Measurements from ENCODE around the gene RASGRP3. TPM values are rescaled to one million over a fixed set of nuclear protein-coding genes. Genes with fewer than 3 reads are reported as not detected.

Gene RASGRP3
- total RNA-seq, 4 donors from 2014 or later: 3.7 to 10.6 (median 6.7) TPM

DNA sequence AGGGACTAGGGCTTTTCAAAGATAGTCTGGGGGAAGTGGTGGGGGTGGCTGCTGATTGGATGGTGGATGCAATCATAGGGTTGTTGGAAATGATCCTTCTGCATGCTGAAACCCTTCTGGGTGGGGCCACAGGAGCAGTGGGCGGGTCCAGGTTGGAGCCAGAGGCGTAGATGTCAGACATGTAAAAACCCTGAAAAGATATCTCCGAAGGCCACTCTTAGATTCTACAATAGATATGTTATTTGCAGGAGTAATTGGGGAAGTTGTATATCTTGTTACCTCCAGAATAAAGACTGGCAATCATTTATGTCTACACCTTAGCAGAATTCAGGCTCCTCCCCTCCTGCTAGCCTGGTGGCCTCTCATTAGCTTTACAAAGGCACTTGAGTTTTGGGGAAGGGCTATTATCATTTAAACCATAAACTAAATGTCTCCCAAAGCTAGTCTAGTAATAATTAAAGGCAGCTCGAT lies 130.8 kb downstream of the RASGRP3 start:
- Histone ChIP-seq H3K27ac (replicated peaks in 1 of 4) (no peak overlapping the region), H3K9me3 (no peaks in the 10 kb centered on the region), H3K36me3 (no peaks in the 10 kb centered on the region), H3K27me3 (no peaks in the 10 kb centered on the region), H3K4me1 (peaks cover 0 to 22% (median 17%) of the 10 kb centered on the region in 4 donors), H3K4me3 (no peak overlapping the region)
- TF ChIP-seq, protein P1, sequence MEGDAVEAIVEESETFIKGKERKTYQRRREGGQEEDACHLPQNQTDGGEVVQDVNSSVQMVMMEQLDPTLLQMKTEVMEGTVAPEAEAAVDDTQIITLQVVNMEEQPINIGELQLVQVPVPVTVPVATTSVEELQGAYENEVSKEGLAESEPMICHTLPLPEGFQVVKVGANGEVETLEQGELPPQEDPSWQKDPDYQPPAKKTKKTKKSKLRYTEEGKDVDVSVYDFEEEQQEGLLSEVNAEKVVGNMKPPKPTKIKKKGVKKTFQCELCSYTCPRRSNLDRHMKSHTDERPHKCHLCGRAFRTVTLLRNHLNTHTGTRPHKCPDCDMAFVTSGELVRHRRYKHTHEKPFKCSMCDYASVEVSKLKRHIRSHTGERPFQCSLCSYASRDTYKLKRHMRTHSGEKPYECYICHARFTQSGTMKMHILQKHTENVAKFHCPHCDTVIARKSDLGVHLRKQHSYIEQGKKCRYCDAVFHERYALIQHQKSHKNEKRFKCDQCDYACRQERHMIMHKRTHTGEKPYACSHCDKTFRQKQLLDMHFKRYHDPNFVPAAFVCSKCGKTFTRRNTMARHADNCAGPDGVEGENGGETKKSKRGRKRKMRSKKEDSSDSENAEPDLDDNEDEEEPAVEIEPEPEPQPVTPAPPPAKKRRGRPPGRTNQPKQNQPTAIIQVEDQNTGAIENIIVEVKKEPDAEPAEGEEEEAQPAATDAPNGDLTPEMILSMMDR (IDR thresholded peaks at IDR 0.05): no peak
- no peak for TF ChIP-seq POLR2A (IDR thresholded peaks at IDR 0.05; ENCODE audit: low read depth)
- TF ChIP-seq EP300 (IDR thresholded peaks at IDR 0.05): no peak
- no peak for TF ChIP-seq POLR2AphosphoS5 (IDR thresholded peaks at IDR 0.05)
- WGBS: 68% methylated on average over 4 of the region's 4 CpGs
- DNase-seq (ENCODE audit: extremely low spot score): no peak
- intact Hi-C loops (cut with DNase I): no loop called here

- TF ChIP-seq POLR2A (IDR thresholded peaks at IDR 0.05; ENCODE audit: low read depth): no peak
- TF ChIP-seq EP300 (IDR thresholded peaks at IDR 0.05): no peak
- TF ChIP-seq POLR2AphosphoS5 (IDR thresholded peaks at IDR 0.05): no peak
- TF ChIP-seq, protein P1 (IDR thresholded peaks at IDR 0.05): no peak
- DNase-seq (ENCODE audit: extremely low spot score): no peak
Measured at GRCh38 chr2:33607905-33608304, 131.5 kb downstream of the RASGRP3 start.

DNA sequence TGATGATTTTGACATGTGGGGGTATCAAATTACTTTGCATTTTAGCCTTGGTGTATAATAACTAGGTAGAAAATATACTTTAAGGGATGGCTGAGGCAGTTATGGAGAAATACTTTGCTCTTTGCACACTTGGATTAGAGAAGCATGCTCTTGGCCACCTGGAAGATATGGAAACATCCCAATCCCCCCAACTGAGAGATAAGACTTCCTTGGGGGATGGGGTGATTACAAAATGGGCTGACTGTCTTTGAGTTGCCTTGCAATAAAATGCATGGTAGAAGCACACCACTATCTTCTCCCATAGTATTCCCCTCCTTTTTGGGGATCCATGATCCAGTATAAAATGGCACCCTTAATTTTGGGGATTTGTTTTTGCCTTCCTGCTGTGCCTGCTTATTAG lies 137.7 kb downstream of the RASGRP3 start:
- intact Hi-C loops (cut with DNase I): no loop called here
- no peak overlapping the region for H3K27ac ChIP-seq (replicated peaks in 1 of 4)
- TF ChIP-seq, protein P1 (IDR thresholded peaks at IDR 0.05): no peak
- no peak for TF ChIP-seq POLR2AphosphoS5 (IDR thresholded peaks at IDR 0.05)
- no peak for TF ChIP-seq POLR2A (IDR thresholded peaks at IDR 0.05; ENCODE audit: low read depth)
- TF ChIP-seq EP300 (IDR thresholded peaks at IDR 0.05): no peak

More at GRCh38 chr2:33607905-33608304, 131.5 kb downstream of the RASGRP3 start:
- H3K27me3 ChIP-seq: no peaks in the 10 kb centered on the region
- no peak overlapping the region for H3K4me3 ChIP-seq
- 31% methylated on average over 2 of the region's 2 CpGs for WGBS
- H3K36me3 ChIP-seq: no peaks in the 10 kb centered on the region
- no peaks in the 10 kb centered on the region for H3K9me3 ChIP-seq
- no peak overlapping the region for H3K27ac ChIP-seq (replicated peaks in 1 of 4)
- intact Hi-C loops (cut with DNase I): no loop called here
- H3K4me1 ChIP-seq: peaks cover 0 to 22% (median 17%) of the 10 kb centered on the region in 4 donors

More for the DNA sequence above, 137.7 kb downstream of the RASGRP3 start:
- Histone ChIP-seq H3K4me1 (peaks cover 0 to 4% (median 0%) of the 10 kb centered on the region in 4 donors), H3K4me3 (no peak overlapping the region), H3K27me3 (no peaks in the 10 kb centered on the region), H3K36me3 (no peaks in the 10 kb centered on the region), H3K9me3 (no peaks in the 10 kb centered on the region)
- DNase-seq (ENCODE audit: extremely low spot score): no peak

Small RNAs within 50 kb of the gene (small RNA-seq; reads per million reads assigned to genes)
- gene ATP6V0E1P3: 0 reads per million in 3 donors

Other genes starting within 250 kb of the RASGRP3 start
- 100 to 1,000 TPM in 1 of 4 donors, 10 to 100 TPM in 3; 32.0 to 337 (median 50.3) TPM for gene FAM98A, start 122.7 kb downstream of the RASGRP3 start, total RNA-seq